Measurements from ENCODE around the gene FTSJ3.
"Not testable (repeated sequence)": the region's sequence is repeated elsewhere in the genome, so short reads cannot be mapped to it uniquely, and the experiment has no call there.

Gene FTSJ3

DNA sequence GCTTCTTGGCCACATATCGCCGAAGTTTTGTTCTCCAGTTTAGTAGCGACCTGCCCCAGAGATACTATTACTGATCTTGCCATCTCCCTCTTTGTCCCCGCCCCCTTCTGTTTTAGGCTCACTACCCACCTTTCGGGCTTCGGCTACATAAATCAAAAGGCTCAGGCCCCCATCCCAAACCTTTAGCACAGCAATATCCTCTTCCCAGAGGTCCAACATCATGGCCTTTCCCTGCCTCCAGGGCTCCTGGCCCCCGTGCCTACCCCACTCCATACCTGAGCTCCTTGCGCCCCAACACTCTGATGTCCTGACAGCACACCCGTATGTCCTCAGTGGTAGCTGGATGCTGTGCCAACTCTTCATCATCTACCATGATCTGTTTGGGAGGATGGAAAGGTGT lies 3.1 kb downstream of the FTSJ3 start:
- DNase-seq: no peak

GRCh38 chr17:63823659-63824331 lies 3.7 kb downstream of the FTSJ3 start:
- DNase-seq: no peak

- DNase-seq: no peak
Observed at GRCh38 chr17:63822537-63822936, 4.9 kb downstream of the FTSJ3 start.

GRCh38 chr17:63821804-63822203 lies 5.7 kb downstream of the FTSJ3 start:
- DNase-seq: no peak

DNA sequence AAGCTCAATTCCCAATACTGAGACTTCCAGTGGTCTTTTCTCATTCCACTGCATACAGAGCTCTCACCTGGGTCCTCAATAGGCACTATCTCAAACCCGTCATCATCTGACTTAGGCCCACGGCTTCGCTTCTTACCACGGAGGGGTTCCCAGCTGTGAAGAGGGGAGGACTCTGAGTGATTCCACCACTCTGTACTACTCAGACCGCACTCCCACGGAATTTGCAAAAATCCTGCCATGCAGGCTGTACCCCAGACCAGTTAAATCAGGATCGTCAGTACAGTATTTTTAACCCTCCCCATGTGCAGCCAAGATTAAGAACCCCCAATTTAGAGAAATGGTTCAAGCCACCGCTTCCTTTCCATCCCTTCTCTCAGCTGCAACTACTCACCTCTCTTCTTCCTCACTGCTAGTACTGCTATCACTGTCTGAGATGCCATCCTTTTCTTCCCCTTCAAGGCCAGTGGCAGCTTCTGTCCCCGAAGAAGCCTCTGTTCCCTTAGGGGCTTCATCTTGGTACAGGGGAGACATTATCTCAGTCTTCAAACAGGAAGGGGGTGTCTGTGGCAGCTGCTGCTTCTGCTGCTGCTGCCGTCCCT lies 6.4 kb downstream of the FTSJ3 start:
- DNase-seq: no peak

DNA sequence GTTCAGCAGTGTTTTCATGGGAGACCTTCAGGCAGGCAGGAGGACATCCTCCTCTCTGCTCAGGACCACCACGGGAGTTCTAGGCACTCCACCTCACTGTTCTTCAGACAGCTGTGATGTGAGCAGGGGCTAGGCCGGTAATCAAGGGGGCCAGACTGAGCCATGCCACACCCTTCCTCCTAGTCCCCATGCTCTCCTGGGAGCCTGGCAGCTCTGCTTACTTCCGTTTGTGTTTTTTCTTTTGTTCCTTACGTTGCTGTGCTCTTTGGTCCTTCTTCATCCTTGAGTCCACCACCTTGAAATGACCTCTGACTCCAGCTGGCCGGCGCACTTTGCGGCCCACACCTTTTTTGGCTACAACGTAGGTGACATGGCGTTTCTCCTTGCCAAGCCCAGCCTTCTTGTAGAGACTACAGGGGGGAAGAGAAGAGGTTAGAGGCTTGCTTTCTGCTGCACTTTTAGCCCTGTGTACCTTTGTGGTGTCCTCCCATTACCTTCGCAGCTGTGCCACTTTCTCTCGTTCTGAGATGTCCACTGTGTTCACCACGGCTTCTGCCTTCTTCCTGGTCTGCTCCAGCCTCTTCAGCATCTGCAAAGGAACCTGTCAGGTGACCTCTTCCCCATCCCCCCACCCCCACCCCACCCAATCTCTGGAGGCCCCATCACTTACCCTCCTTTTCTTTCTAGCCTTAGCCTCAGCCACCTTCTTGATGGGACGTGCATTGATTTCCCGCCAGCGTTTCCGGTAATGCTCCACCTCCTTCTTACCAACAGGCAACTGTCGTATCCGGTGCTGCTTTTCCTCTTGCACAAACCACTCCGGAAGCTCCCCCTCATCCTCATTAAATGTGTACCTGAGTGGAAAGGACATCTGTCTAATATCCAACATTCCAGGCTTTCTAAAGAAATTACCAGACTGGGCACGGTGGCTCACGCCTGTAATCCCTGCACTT lies 7.6 kb downstream of the FTSJ3 start:
- DNase-seq: no peak

DNA sequence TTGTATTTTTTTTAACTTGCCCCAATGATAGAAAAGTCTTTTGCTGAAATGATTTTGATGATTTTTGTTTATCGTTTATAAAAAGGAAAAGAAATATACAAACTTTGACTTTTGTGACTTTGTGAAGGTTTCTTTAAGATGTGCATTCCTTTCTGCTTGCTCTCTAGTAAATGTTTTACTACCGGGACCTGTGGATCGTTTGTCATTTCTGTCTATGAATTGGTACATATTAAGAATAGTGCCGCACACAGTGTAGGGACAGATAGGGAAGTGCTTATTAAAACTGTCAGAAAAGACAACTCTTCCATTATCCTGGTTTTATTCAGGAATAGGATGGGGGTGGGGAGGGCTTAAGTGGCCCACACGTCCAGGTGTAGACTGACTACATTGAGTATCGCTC lies 8.3 kb downstream of the FTSJ3 start:
- no peak for DNase-seq

- no peak for DNase-seq
Observed at GRCh38 chr17:63817736-63818385, 9.6 kb downstream of the FTSJ3 start.

GRCh38 chr17:63816669-63817068 lies 10.8 kb downstream of the FTSJ3 start:
- DNase-seq: no peak

DNA sequence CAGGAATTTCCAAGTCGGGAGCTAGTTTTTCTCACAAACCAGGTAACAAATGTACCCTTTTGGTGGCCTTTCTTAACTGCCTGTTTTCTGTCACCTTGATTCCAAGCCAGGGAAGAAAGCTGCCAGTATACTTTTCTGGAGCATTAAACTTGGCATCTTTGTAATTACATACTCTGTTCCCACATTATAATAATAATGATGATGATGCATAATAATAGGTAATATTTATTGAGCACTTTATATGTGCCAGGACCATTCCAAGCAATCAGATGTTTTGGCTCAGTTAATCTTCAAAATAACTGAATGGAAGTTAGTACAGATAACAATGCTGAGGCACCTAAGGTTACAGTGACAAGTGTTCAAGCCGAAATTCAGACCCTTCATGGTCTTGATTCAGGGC lies 11.3 kb downstream of the FTSJ3 start:
- DNase-seq: no peak

- peak; percentile 65 for DNase-seq
Observed at GRCh38 chr17:63809970-63810369, 17.5 kb downstream of the FTSJ3 start.

- DNase-seq: no peak
Observed at GRCh38 chr17:63805591-63805990, 21.9 kb downstream of the FTSJ3 start.

- no peak for DNase-seq
Observed at GRCh38 chr17:63804328-63804727, 23.1 kb downstream of the FTSJ3 start.

DNA sequence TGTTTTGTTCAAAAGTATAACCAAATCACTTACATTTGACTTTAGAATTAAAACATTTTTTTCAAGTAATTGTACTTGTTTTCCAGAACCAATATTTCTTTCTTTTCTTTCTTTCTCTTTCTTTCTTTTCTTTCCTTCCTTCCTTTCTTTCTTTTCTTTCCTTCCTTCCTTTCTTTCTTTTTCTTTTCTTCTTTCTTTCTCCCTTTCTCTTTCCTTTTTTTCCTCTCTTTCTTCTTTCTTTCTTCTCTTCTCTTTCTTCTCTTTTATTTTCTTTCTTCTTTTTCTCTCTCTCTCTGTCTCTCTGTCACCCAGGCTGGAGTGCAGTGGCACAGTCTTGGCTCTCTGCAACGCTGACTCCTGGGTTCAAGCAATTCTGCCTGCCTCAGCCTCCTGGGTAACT lies 26.7 kb downstream of the FTSJ3 start:
- no peak for DNase-seq

- DNase-seq: no peak
Observed at GRCh38 chr17:63798572-63799106, 28.8 kb downstream of the FTSJ3 start.

DNA sequence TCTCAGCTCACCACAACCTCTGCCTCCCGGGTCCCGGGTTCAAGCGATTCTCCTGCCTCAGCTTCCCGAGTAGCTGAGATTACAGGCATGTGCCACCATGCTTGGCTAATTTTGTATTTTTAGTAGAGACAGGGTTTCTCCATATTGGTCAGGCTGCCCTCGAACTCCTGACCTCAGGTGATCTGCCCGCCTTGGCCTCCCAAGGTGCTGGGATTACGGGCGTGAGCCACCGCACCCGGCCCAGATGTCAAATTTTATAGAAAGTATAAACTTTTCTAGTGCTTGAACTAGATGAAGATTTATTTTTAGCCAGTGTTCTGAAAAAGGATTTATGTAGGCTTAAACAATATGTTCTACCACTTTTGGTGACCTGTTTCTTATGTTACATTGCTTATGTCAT lies 31.1 kb downstream of the FTSJ3 start:
- not testable (repeated sequence) for DNase-seq

DNA sequence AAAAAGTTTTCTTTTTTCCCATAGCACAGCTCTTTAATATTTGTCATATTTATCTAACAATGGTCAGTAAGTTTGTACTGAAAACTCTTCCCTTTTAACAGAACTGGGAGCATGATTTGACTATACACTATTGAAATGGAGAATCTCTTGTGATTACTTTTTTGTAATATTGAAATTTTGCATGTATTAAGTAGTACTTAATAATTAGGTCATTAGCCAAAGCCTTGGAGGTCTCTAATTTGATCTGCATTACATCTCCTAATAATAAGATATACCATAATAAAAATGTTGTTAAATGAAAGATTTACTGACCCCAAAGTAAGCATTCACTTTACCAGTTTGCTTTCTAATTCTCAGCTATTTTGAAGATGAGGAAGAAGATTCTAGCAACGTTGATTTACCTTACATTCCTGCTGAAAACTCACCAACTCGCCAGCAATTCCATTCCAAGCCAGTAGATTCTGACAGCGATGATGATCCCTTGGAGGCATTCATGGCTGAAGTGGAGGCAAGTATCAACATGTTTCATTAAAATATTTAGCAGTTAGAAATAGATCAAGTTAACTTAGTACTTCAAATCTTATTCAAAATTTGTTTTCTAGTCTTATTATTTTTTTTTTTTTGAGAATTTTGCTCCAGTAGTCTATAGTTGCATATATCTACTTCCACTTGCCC lies 35.3 kb downstream of the FTSJ3 start:
- DNase-seq: no peak

DNA sequence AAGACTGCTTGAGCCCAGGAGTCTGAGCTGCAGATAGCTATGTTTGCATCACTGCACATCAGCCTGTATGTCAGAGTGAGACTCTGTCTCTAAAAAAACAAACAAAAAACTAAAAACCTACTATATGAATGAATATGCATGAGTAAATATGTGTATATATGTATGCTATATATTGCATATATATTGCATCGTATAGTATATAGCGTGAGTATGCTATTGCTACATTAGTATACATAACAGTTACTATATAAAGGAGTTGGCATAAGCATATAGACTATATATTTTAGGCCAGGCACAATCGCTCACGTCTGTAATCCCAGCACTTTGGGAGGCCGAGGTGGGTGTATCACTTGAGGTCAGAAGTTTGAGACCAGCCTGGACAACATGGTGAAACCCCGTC lies 37.4 kb downstream of the FTSJ3 start:
- DNase-seq: no peak

DNA sequence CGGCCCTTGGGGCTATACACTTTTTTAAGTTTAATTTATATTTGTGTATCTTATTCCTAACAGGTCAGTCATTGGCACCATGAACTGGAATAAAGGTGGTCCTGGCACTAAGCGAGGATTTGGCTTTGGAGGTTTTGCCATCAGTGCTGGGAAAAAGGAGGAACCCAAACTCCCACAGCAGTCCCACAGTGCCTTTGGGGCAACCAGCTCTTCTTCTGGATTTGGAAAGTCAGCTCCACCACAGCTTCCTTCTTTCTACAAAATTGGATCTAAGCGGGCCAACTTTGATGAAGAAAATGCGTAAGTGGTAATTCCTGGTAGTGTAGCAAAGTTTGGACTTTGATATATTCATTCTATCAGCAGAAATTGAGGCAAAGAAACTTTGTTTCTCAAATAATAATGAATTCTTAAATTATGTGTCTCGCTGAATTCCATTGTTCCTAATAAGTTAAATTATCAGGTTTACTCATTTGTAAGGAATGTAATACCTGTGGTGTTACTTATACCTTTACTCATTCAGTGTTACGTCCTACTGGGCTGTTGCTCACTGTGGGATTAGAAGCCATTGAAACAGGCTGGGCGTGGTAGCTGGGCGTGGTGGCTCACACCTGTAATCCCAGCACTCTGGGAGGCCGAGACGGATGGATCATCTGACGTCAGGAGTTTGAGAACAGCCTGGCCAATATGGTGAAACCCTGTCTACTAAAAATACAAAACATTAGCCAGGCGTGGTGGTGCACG lies 40.3 kb downstream of the FTSJ3 start:
- DNase-seq: peak; percentile 59

GRCh38 chr17:63786117-63786516 lies 41.3 kb downstream of the FTSJ3 start:
- DNase-seq: no peak

GRCh38 chr17:63785556-63785955 lies 41.9 kb downstream of the FTSJ3 start:
- no peak for DNase-seq

DNA sequence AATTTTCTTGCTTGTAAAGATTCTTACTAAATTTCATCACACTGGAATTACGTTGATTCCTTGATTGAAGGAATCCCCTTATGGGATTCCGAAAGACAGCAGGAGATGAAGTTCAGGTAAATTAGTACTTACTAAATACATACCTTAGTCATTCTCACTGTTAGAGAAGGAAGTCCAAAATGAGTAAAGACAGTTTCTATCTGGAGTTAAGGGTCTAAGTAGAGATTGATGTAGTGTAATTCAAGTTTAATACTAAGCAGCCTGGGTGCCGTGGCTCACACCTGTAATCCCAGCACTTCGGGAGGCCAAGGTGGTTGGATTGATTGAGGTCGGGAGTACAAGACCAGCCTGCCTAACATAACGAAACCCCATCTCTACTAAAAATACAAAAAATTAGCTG lies 43.9 kb downstream of the FTSJ3 start:
- DNase-seq: no peak
